ENCODE results near the gene IRF2. TPM values are rescaled to one million over a fixed set of nuclear protein-coding genes. Genes with fewer than 3 reads are reported as not detected.

Gene IRF2
- total and polyA plus RNA-seq, 9 donors = 27.8 to 68.4 (median 40.7) TPM

GRCh38 chr4:184479516-184479950 is 5.2 kb upstream of the IRF2 start:
- no peak for DNase-seq
- 87 to 93% (median 91%) methylated on average over 1 of the region's 1 CpG for whole genome bisulfite sequencing, 3 donors
- Histone ChIP-seq H3K4me1 (ENCODE audit: insufficient read depth) (no peaks in the 10 kb centered on the region), H3K27me3 (no peaks in the 10 kb centered on the region), H3K9me3 (no peaks in the 10 kb centered on the region), H3K36me3 (no peaks in the 10 kb centered on the region), H3K4me3 (no peak overlapping the region), H3K27ac (no peak overlapping the region)
- intact Hi-C loops (cut with DNase I) = loop anchor here (5.0 to 10.0 kb wide), 6 partner anchors 55 to 195 kb away; no protein-coding TSS in a partner anchor
- TF ChIP-seq POLR2A (IDR thresholded peaks at IDR 0.05) = no peak
- TF ChIP-seq CTCF (IDR thresholded peaks at IDR 0.05) = no peak
- no peak for TF ChIP-seq EP300 (IDR thresholded peaks at IDR 0.05)

DNA sequence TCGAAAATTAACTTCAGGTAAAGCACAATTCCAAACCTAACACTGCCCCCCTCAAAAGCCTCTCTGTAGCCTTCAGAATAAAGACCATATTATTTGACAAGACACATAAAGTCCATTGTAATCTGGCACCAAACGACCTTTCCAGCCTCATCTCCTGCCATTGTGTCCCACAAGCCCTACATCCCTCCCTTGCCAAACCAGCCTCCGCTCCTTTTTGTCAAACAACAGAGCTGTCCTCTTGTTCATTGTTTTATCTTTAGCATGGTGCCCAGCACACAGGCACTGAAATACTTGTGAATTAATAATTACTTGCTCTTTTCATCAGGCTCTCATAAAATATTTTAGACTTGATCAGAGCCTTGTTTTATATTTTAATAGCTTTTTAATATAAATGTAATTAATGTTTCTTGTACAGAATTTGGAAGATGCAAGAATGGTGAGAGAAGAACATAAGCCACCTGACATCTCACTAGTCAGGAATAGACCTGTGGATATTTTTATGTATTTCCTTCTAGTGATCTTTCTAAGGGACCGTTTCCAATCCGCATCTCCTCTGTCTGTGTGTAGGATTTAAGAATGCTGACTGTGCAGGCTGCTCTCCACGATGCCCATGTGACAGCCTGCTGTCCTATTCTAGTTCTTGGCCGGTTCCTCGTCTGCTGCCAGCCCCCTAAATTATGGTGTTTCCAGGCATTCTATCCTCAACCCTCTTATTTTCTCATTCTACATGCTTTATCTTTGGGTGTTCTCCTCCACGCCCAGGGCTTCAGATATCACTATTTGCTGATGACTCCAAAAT is 3.0 kb upstream of the IRF2 start:
- TF ChIP-seq EP300 (IDR thresholded peaks at IDR 0.05) (no peak), CTCF (IDR thresholded peaks at IDR 0.05) (no peak), POLR2A (IDR thresholded peaks at IDR 0.05) (no peak)
- Histone ChIP-seq H3K9me3 (no peaks in the 10 kb centered on the region), H3K27me3 (no peaks in the 10 kb centered on the region), H3K36me3 (no peaks in the 10 kb centered on the region), H3K4me3 (no peak overlapping the region), H3K4me1 (ENCODE audit: insufficient read depth) (no peaks in the 10 kb centered on the region), H3K27ac (peak overlapping the region in 1 of 2 donors; percentile 17)
- intact Hi-C loops (cut with DNase I) = loop anchor here (5.0 to 10.0 kb wide), 6 partner anchors 57 to 193 kb away; no protein-coding TSS in a partner anchor
- DNase-seq = no peak
- 66 to 67% (median 66%) methylated on average over 9 of the region's 9 CpGs for WGBS, 3 donors

GRCh38 chr4:184476695-184477094 is 2.3 kb upstream of the IRF2 start:
- no peak for DNase-seq
- WGBS, 3 donors = 76 to 84% (median 83%) methylated on average over 8 of the region's 8 CpGs
- Histone ChIP-seq H3K36me3 (no peaks in the 10 kb centered on the region), H3K4me3 (no peak overlapping the region), H3K27me3 (no peaks in the 10 kb centered on the region), H3K4me1 (ENCODE audit: insufficient read depth) (no peaks in the 10 kb centered on the region), H3K9me3 (no peaks in the 10 kb centered on the region), H3K27ac (peak overlapping the region in 1 of 2 donors; percentile 20)
- TF ChIP-seq EP300 (IDR thresholded peaks at IDR 0.05) (no peak), CTCF (IDR thresholded peaks at IDR 0.05) (no peak), POLR2A (IDR thresholded peaks at IDR 0.05) (no peak)
- intact Hi-C loops (cut with DNase I) = loop anchor here (5.0 to 10.0 kb wide), 6 partner anchors 58 to 192 kb away; no protein-coding TSS in a partner anchor

DNA sequence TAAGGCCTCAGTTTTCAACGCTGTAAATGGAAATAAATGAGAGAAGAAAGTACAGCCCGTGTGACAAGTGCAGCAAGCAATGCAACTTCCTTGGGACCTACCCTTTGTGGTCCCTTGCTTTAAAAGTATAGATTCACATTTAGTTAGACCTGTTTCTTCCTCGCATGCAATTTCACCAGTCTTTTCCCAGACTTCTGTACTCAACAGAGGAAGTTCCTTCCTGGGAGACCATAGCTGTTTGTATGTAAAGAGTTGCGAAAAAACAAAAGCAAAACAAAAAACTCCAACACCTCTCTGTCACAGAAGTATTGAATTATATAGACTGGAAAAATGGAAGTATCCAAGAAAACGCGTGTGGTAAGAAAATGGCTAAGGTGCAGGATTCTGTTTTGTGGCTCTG is 1.1 kb upstream of the IRF2 start:
- no peaks in the 10 kb centered on the region for H3K36me3 ChIP-seq
- intact Hi-C loops (cut with DNase I) = loop anchor here (2.0 to 10.0 kb wide), 7 partner anchors 59 to 191 kb away; no protein-coding TSS in a partner anchor
- peak overlapping the region; percentile 67 for H3K4me3 ChIP-seq
- peak overlapping the region; percentile 89 to 95 for H3K27ac ChIP-seq
- no peaks in the 10 kb centered on the region for H3K9me3 ChIP-seq
- no peak for DNase-seq
- H3K4me1 ChIP-seq (ENCODE audit: insufficient read depth) = peaks cover 1% of the 10 kb centered on the region
- H3K27me3 ChIP-seq = no peaks in the 10 kb centered on the region
- 52 to 55% (median 53%) methylated on average over 6 of the region's 6 CpGs for WGBS, 3 donors
- no peak for TF ChIP-seq CTCF (IDR thresholded peaks at IDR 0.05)
- TF ChIP-seq POLR2A (IDR thresholded peaks at IDR 0.05) = no peak
- no peak for TF ChIP-seq EP300 (IDR thresholded peaks at IDR 0.05)

Measured in ovary (tissue), 9 donors.